GM12801 (cell line): Measurements from ENCODE around the gene HTN3.
"Not testable (repeated sequence)": the region's sequence is repeated elsewhere in the genome, so short reads cannot be mapped to it uniquely, and the experiment has no call there.

Experiments
- TF ChIP-seq, protein P1 (sequence below): IDR thresholded peaks from one replicate; pipeline ENCODE4 v1.5.1; 2011; ENCODE audit warnings: control low read depth; ENCODE audit not compliant: insufficient read length; ENCODE audit errors: extremely low read depth

HTN3 gene

DNA sequence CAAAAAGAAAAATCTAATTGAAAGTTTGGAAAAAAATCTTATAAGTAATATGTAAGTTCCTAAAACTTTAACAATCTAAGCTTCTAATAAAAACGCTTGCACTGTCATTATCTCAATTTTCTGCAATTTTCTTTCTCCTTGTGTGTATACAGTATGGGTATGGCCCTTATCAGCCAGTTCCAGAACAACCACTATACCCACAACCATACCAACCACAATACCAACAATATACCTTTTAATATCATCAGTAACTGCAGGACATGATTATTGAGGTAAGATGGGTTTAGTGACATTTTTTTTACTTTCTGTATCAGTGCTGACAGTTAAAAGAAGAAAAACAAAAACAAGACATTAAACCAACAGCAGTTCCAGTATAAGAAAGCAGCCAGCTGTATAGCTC is 27.5 kb upstream of the HTN3 start:
- TF ChIP-seq, protein P1, sequence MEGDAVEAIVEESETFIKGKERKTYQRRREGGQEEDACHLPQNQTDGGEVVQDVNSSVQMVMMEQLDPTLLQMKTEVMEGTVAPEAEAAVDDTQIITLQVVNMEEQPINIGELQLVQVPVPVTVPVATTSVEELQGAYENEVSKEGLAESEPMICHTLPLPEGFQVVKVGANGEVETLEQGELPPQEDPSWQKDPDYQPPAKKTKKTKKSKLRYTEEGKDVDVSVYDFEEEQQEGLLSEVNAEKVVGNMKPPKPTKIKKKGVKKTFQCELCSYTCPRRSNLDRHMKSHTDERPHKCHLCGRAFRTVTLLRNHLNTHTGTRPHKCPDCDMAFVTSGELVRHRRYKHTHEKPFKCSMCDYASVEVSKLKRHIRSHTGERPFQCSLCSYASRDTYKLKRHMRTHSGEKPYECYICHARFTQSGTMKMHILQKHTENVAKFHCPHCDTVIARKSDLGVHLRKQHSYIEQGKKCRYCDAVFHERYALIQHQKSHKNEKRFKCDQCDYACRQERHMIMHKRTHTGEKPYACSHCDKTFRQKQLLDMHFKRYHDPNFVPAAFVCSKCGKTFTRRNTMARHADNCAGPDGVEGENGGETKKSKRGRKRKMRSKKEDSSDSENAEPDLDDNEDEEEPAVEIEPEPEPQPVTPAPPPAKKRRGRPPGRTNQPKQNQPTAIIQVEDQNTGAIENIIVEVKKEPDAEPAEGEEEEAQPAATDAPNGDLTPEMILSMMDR: no peak

DNA sequence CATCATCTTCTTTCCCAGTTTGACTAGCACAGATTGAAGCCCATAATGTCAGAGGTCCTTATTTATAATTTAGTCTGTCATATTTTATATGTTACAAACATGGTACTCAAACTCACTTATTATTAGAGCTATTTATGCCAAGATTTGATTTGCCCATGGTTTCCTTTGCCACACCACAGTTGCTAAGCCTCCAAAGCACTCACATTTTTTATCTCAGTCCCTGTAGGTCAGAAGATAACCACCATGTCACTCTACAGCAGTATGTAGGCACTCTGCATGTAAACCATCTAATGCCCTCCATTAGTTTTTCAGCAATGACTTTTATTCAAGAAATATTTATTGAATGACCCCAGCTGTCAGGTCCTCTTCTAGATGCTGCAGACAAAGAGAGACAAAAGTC is 25.8 kb upstream of the HTN3 start:
- TF ChIP-seq, protein P1: no peak

DNA sequence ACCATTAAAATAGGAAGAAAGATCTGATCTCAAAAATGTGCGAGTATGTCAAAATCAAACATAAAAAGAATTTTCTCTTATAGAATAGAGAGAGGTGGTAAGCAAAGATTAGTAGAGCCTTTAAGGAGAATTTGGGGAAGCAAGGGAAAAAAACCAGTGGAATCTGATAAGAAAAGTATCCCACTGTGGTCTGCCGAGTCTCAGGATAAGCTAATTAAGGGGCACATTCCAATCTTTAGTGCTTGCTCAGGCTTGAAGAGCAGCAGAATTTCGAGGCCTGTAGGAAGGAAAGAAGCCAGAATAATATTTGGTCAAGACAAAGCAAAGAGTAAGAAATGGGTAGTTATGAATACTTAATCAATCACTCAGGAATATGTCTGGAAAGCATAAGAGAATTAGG is 19.5 kb upstream of the HTN3 start:
- TF ChIP-seq, protein P1: no peak

DNA sequence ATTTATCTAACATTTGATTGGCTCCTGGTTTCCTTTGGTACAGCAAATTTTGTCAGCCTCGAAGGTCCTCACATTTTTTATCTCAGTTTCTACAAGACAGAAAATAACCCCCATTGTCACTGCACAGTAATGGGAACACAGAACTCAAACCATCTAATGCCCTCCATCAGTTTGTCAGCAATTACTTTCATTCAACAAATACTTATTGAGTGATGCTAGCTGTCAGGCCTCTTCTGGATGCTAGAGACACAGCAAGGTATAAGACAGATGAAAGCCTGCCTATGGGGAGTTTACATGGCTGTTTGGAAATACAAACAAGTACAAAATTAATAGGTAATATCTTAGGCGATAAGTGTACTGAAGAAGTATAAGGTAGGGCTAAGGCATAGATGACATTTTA is 5.0 kb upstream of the HTN3 start:
- TF ChIP-seq, protein P1: no peak

DNA sequence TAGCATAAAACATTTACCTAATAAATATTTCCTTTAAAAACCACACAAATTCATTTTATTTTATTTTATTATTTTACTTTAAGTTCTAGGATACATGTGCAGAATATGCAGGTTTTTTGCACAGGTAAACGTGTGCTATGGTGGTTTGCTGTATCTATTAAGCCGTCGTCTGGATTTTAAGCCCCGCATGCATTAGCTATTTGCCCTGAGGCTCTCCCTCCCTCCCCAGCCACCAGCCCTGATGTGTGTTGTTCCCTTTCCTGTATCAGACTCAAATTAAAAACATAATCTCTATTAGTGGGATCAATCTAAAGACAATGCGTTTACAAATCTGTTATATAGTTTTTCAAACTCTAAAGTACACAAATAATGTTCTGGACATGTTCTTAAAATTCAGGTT is 1.2 kb upstream of the HTN3 start:
- TF ChIP-seq, protein P1: no peak

DNA sequence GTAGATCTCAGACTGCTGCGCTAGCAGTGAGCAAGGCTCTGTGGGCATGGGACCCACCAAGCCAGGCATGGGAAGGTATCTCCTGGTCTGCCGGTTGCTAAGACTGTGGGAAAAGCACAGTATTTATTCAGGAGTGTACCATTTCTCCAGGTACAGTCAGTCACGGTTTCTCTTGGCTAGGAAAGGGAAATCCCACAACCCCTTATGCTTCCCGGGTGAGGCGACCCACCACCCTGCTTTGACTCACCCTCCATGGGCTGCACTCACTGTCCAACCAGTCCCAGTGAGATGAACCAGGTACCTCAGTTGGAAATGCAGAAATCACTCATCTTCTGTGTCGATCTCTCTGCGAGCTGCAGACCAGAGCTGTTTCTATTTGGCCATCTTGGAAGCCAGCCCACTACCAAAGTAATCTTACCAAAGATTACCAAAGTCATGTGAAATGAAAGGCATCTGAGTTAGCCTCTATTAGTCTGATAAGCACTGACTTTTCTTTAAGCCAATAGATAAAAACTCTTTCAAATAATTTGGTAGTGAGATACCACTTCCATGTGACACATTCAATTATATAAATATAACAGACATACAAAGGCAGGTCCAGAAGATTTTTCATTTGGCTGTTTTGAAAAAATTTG is 13.5 kb downstream of the HTN3 start:
- TF ChIP-seq, protein P1: no peak

DNA sequence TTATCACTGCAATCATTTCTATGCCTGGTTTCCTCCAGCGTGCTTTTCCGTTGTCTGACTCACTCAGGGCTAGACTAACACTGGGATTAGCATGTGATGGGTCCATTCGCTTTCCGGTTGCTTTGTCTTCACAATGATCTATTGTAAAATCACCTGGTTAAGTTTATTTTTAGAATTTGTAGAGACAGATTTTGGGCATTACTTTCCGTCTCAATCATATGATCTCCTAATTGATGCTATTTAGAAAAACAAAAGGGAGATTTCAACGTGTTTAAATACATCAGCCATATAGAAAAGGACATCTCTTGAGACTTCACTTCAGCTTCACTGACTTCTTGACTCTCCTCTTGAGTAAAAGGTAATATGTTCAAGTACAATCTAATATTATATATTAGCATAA is 21.9 kb downstream of the HTN3 start, which contains the start of gene HTN1:
HTN1 (plus strand) TSS at position 301 of the 400 bp plus-strand sequence. CDS start 2,639 bp downstream, outside the sequence.
- TF ChIP-seq, protein P1: not testable (repeated sequence)
